GM18520 (cell line): Measurements from ENCODE around the gene COPS6.

Experiments
- ATAC-seq: cut with Tn5 transposase; IDR thresholded peaks from one replicate; pipeline ENCODE4 v1.9.1; 2021; ENCODE audit not compliant: unreplicated experiment

The COPS6 gene

GRCh38 chr7:100101016-100101862 lies 12.5 kb downstream of the COPS6 start, which contains the start of the genes AP4M1 and MCM7:
Gene AP4M1 (plus strand): TSS chr7:100101643. CDS start chr7:100101715, 72 bp downstream.
Gene MCM7 (minus strand): TSS chr7:100101397. CDS start chr7:100101294, 103 bp downstream.
- ATAC-seq, result peak; percentile 62

- ATAC-seq, result no peak
Measured at GRCh38 chr7:100102950-100103840, 14.4 kb downstream of the COPS6 start.

GRCh38 chr7:100105534-100105933 lies 16.8 kb downstream of the COPS6 start:
- no peak for ATAC-seq

- no peak for ATAC-seq
Measured at GRCh38 chr7:100106633-100107032, 17.9 kb downstream of the COPS6 start.

GRCh38 chr7:100107125-100107737 lies 18.5 kb downstream of the COPS6 start:
- ATAC-seq, result no peak

GRCh38 chr7:100107890-100108289 lies 19.1 kb downstream of the COPS6 start:
- ATAC-seq, result no peak

- no peak for ATAC-seq
Measured at GRCh38 chr7:100109521-100110163, 20.9 kb downstream of the COPS6 start.

- ATAC-seq, result no peak
Measured at GRCh38 chr7:100111156-100111555, 22.4 kb downstream of the COPS6 start.

- ATAC-seq, result no peak
Measured at GRCh38 chr7:100111914-100112313, 23.1 kb downstream of the COPS6 start.

- no peak for ATAC-seq
Measured at GRCh38 chr7:100115026-100115425, 26.3 kb downstream of the COPS6 start.

GRCh38 chr7:100118388-100119071 lies 29.8 kb downstream of the COPS6 start:
- no peak for ATAC-seq

- ATAC-seq, result peak; percentile 72
Measured at GRCh38 chr7:100119072-100119969, 30.6 kb downstream of the COPS6 start, which contains the start of the genes CNPY4 and TAF6. Gene CNPY4 (plus strand): TSS chr7:100119634. CDS start chr7:100119745, 111 bp downstream. Gene TAF6 (minus strand): TSS chr7:100119358. CDS start chr7:100114209, 5,149 bp downstream.

- peak; percentile 8 for ATAC-seq
Measured at GRCh38 chr7:100119970-100120732, 31.4 kb downstream of the COPS6 start.

GRCh38 chr7:100120733-100121036 lies 31.9 kb downstream of the COPS6 start:
- no peak for ATAC-seq

- ATAC-seq, result no peak
Measured at GRCh38 chr7:100122067-100122466, 33.3 kb downstream of the COPS6 start.

GRCh38 chr7:100122568-100122967 lies 33.8 kb downstream of the COPS6 start:
- ATAC-seq, result no peak

- ATAC-seq, result no peak
Measured at GRCh38 chr7:100124301-100125230, 35.8 kb downstream of the COPS6 start.
